Keratinocyte (primary cell): ENCODE data around the gene RGSL1. TPM values are rescaled to one million over a fixed set of nuclear protein-coding genes. Genes with fewer than 3 reads are reported as not detected.
A peak's percentile ranks its signal among the peaks of the same experiment; 100 is the strongest.

Experiments used
- DNase-seq: peaks from one replicate; pipeline ENCODE4 v3.0.0-alpha.2; 2011; ENCODE audit warnings: low read depth, missing footprints, low spot score
- FAIRE-seq: peaks from 2 replicates; lab custom pipeline; 2011; peaks lifted over from hg19 to GRCh38; lab: Jason Lieb, UNC
- H2AFZ ChIP-seq: 2 replicates; pipeline ENCODE4 v1.6.0; 2012; ENCODE audit warnings: low read length, control low read depth, inconsistent platforms; ENCODE audit not compliant: control insufficient read depth
- H3K27ac ChIP-seq: 2 replicates; pipeline ENCODE4 v1.5.1; 2011; ENCODE audit warnings: low read length; ENCODE audit not compliant: control insufficient read depth, insufficient read depth
- H3K27me3 ChIP-seq: 3 replicates; pipeline ENCODE4 v1.6.0; 2011; ENCODE audit warnings: low read length; ENCODE audit not compliant: control insufficient read depth, insufficient read depth; ENCODE audit errors: extremely low read depth
- H3K36me3 ChIP-seq, 2 experiments: 2 replicates in 1 of 2; 3 replicates in 1 of 2; pipeline ENCODE4 v1.5.1; 2011; ENCODE audit warnings: low read length in 2 of 2, mild to moderate bottlenecking in 1 of 2; ENCODE audit not compliant: control insufficient read depth in 2 of 2, insufficient read depth in 2 of 2; ENCODE audit errors: extremely low read depth in 1 of 2
- H3K4me1 ChIP-seq: 3 replicates; pipeline ENCODE4 v1.5.1; 2011; ENCODE audit warnings: low read length; ENCODE audit not compliant: control insufficient read depth, insufficient read depth; ENCODE audit errors: extremely low read depth
- H3K4me2 ChIP-seq: 3 replicates; pipeline ENCODE4 v1.6.0; 2011; ENCODE audit warnings: low read depth, low read length; ENCODE audit not compliant: control insufficient read depth, insufficient read depth; ENCODE audit errors: extremely low read depth
- H3K4me3 ChIP-seq, 3 experiments: fragments of 200-600 bp in 1 of 3; sonication (generic) in 1 of 3; 2 replicates in 2 of 3; 3 replicates in 1 of 3; pipeline ENCODE4 v1.5.1; 2011 to 2016; ENCODE audit warnings: low read length in 3 of 3, mild to moderate bottlenecking in 3 of 3, control low read depth in 2 of 3, inconsistent platforms in 1 of 3, low read depth in 1 of 3, mixed read lengths in 1 of 3, mixed run types in 1 of 3, moderate library complexity in 1 of 3; ENCODE audit not compliant: control insufficient read depth in 2 of 3, insufficient read depth in 2 of 3; ENCODE audit errors: extremely low read depth in 1 of 3
- H3K79me2 ChIP-seq: 2 replicates; pipeline ENCODE4 v1.6.0; 2012; ENCODE audit warnings: low read length; ENCODE audit not compliant: control insufficient read depth, insufficient read depth
- H3K9ac ChIP-seq: 3 replicates; pipeline ENCODE4 v1.6.0; 2011; ENCODE audit warnings: low read length; ENCODE audit not compliant: control insufficient read depth, insufficient read depth; ENCODE audit errors: extremely low read depth
- H3K9me1 ChIP-seq: 3 replicates; pipeline ENCODE4 v1.6.0; 2011; ENCODE audit warnings: low read length; ENCODE audit not compliant: control insufficient read depth, insufficient read depth; ENCODE audit errors: extremely low read depth
- H3K9me3 ChIP-seq: 2 replicates; pipeline ENCODE4 v1.5.1; 2012; ENCODE audit warnings: low read depth, low read length; ENCODE audit not compliant: control insufficient read depth
- H4K20me1 ChIP-seq: 3 replicates; pipeline ENCODE4 v1.6.0; 2011; ENCODE audit warnings: low read length; ENCODE audit not compliant: control insufficient read depth, insufficient read depth; ENCODE audit errors: extremely low read depth
- CTCF ChIP-seq, 3 experiments: IDR thresholded peaks in 1 of 3; conservative IDR thresholded peaks in 1 of 3; optimal IDR thresholded peaks in 1 of 3; 2 replicates in 2 of 3; 3 replicates in 1 of 3; pipeline versions ENCODE3 to v1.5.1; 2011; ENCODE audit warnings: low read length in 3 of 3, mild to moderate bottlenecking in 3 of 3, moderate library complexity in 2 of 3, control low read depth in 1 of 3, inconsistent platforms in 1 of 3; ENCODE audit not compliant: insufficient read depth in 2 of 3; ENCODE audit errors: extremely low read depth in 1 of 3
- EZH2 ChIP-seq: IDR thresholded peaks from one replicate; pipeline ENCODE4 v1.6.1; 2012; ENCODE audit warnings: inconsistent platforms, mild to moderate bottlenecking, low read length, moderate library complexity
- dilution Hi-C: fragments of 300-500 bp; cut with MboI; formaldehyde crosslinking; loops from one replicate; pipeline ENCODE4 v1.7.0; 2020; ENCODE audit warnings: low sequenced_read_pairs; ENCODE audit not compliant: extremely low pct_ligation_motif_present
- polyA plus RNA-seq, 5 experiments: library from polyadenylated mRNA; depleted of rRNA in 3 of 5; stranded (reverse) in 3 of 5; stranded (forward) in 1 of 5; unstranded in 1 of 5; fragments of >200 nt; gene quantifications; 1 replicate in 1 of 5; 2 replicates in 3 of 5; 3 replicates in 1 of 5; pipeline versions ENCODE4 v1.2.1 to v1.2.3, GENCODE V29; 2011 to 2012; ENCODE audit warnings: missing spikeins in 2 of 5, low read depth in 1 of 5, low replicate concordance in 1 of 5

Gene RGSL1
- polyA plus RNA-seq, 1 donor (not counting 4 experiments of a cell fraction or from before 2014, with no cell fraction given) = not detected

- no peaks in the 10 kb centered on the region for H3K79me2 ChIP-seq
- no peak overlapping the region for H2AFZ ChIP-seq
- H3K9ac ChIP-seq = no peak overlapping the region
- no peak overlapping the region for H3K27ac ChIP-seq
- no peaks in the 10 kb centered on the region for H3K9me1 ChIP-seq
- peaks cover 4% of the 10 kb centered on the region for H3K4me1 ChIP-seq
- no peak overlapping the region for H3K4me3 ChIP-seq
- H3K27me3 ChIP-seq = no peaks in the 10 kb centered on the region
- no peak for DNase-seq
- H3K4me2 ChIP-seq = no peak overlapping the region
- H3K36me3 ChIP-seq = no peaks in the 10 kb centered on the region
- H3K9me3 ChIP-seq = no peaks in the 10 kb centered on the region
- dilution Hi-C loops = loop anchor here (25.0 kb wide), 3 partner anchors 153 to 503 kb away; partner anchors contain the start of gene NPL
- no peak for TF ChIP-seq EZH2
- TF ChIP-seq CTCF (optimal IDR thresholded peaks at IDR 0.05 in 1 of 3, IDR thresholded peaks at IDR 0.05 in 1 of 3, conservative IDR thresholded peaks at IDR 0.05 in 1 of 3; ENCODE audit: extremely low read depth in 1 of 3, insufficient read depth in 2 of 3, low read length in 3 of 3) = no peak
- no peaks in the 10 kb centered on the region for H4K20me1 ChIP-seq
- FAIRE-seq = no peak
These were observed 140.0 kb downstream of the RGSL1 start for GRCh38 chr1:182589931-182590330.

- DNase-seq (no peak), FAIRE-seq (peak; percentile 26)
- TF ChIP-seq CTCF (optimal IDR thresholded peaks at IDR 0.05 in 1 of 3, IDR thresholded peaks at IDR 0.05 in 1 of 3, conservative IDR thresholded peaks at IDR 0.05 in 1 of 3; ENCODE audit: extremely low read depth in 1 of 3, insufficient read depth in 2 of 3, low read length in 3 of 3) = peak; percentile 81 to 90 (median 88)
- TF ChIP-seq EZH2 = no peak
- Histone ChIP-seq H4K20me1 (no peaks in the 10 kb centered on the region), H2AFZ (no peak overlapping the region), H3K9me1 (no peaks in the 10 kb centered on the region), H3K9ac (no peak overlapping the region), H3K4me1 (no peaks in the 10 kb centered on the region), H3K4me2 (no peak overlapping the region), H3K79me2 (no peaks in the 10 kb centered on the region), H3K36me3 (no peaks in the 10 kb centered on the region), H3K4me3 (no peak overlapping the region), H3K9me3 (no peaks in the 10 kb centered on the region), H3K27me3 (peaks cover 5% of the 10 kb centered on the region), H3K27ac (no peak overlapping the region)
- dilution Hi-C loops = loop anchor here (25.0 kb wide), 3 partner anchors 158 to 508 kb away; partner anchors contain the start of gene NPL
These were observed 145.8 kb downstream of the RGSL1 start for GRCh38 chr1:182595641-182596240.
